Measurements from ENCODE around the gene TSKU.
"Not testable (repeated sequence)": the region's sequence is repeated elsewhere in the genome, so short reads cannot be mapped to it uniquely, and the experiment has no call there.

DNA sequence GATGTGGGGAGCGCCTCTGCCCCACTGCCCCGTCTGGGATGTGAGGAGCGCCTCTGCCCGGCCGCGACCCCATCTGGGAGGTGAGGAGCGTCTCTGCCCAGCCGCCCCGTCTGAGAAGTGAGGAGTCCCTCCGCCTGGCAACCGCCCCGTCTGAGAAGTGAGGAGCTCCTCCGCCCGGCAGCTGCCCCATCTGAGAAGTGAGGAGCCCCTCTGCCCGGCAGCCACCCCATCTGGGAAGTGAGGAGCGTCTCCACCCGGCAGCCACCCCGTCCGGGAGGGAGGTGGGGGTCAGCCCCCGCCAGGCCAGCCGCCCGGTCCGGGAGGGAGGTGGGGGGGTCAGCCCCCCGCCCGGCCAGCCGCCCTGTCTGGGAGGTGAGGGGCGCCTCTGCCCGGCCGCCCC, 38.2 kb downstream of the TSKU start:
- TF ChIP-seq, protein P1, sequence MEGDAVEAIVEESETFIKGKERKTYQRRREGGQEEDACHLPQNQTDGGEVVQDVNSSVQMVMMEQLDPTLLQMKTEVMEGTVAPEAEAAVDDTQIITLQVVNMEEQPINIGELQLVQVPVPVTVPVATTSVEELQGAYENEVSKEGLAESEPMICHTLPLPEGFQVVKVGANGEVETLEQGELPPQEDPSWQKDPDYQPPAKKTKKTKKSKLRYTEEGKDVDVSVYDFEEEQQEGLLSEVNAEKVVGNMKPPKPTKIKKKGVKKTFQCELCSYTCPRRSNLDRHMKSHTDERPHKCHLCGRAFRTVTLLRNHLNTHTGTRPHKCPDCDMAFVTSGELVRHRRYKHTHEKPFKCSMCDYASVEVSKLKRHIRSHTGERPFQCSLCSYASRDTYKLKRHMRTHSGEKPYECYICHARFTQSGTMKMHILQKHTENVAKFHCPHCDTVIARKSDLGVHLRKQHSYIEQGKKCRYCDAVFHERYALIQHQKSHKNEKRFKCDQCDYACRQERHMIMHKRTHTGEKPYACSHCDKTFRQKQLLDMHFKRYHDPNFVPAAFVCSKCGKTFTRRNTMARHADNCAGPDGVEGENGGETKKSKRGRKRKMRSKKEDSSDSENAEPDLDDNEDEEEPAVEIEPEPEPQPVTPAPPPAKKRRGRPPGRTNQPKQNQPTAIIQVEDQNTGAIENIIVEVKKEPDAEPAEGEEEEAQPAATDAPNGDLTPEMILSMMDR (IDR thresholded peaks at IDR 0.05; ENCODE audit: insufficient read depth, low read depth, low read length), result not testable (repeated sequence)
- TF ChIP-seq EZH2 (IDR thresholded peaks at IDR 0.05; ENCODE audit: insufficient read depth, low read length), result not testable (repeated sequence)
